HCT116 (cell line): ENCODE results near the gene RASA2. TPM values are rescaled to one million over a fixed set of nuclear protein-coding genes. Genes with fewer than 3 reads are reported as not detected.

ENCODE experiments used
- ATAC-seq: fragments of 200-7000 bp; cut with Tn5 transposase; 2 replicates; pipeline ENCODE4 v1.9.1; 2020; ENCODE audit warnings: mild to moderate bottlenecking, moderate library complexity
- BruUV-seq: library from RNA; stranded (reverse); fragments of 400-500 nt; replicated peaks from 2 replicates; lab custom pipeline; 2021; lab: Mats Ljungman, UMichigan
- CTCF ChIA-PET: fragments of 300-600 bp; sonication (Branson Sonifier 250); formaldehyde crosslinking; loops from one replicate; lab custom pipeline; 2021; ENCODE audit warnings: antibody characterized with exemption; lab: Charles Lee
- POLR2A ChIA-PET: fragments of 300-600, 350-600 bp; sonication (Branson Sonifier 250); formaldehyde crosslinking; loops from one replicate; lab custom pipeline; 2021; ENCODE audit warnings: antibody characterized with exemption; lab: Charles Lee
- RAD21 ChIA-PET, 2 experiments: fragments of 300-600 bp; sonication (Branson Sonifier 250); formaldehyde crosslinking; loops; one replicate each; lab custom pipeline; 2023; ENCODE audit warnings: low total read pairs in 2 of 2; ENCODE audit not compliant: uncharacterized antibody in 2 of 2, unreplicated experiment in 2 of 2, low non-redundant PET in 1 of 2; lab: Charles Lee
- DNase-seq: peaks from one replicate; pipeline ENCODE4 v3.0.0-alpha.2; 2010; ENCODE audit warnings: low read depth, low spot score
- H2AFZ ChIP-seq: fragments of 200-600 bp; shearing (Covaris generic), sonication (generic); 2 replicates; pipeline ENCODE4 v1.6.1; 2017; ENCODE audit warnings: low read depth, mixed run types, mixed read lengths, antibody characterized with exemption, low read length; ENCODE audit not compliant: poor library complexity, severe bottlenecking
- H3K27ac ChIP-seq: 2 replicates; pipeline ENCODE4 v1.5.1; 2012; ENCODE audit warnings: low read depth, low read length
- H3K27me3 ChIP-seq: fragments of 200-600 bp; sonication (generic); 2 replicates; pipeline ENCODE4 v1.6.1; 2016; ENCODE audit warnings: mixed run types, low read length, mixed read lengths; ENCODE audit not compliant: insufficient read depth
- H3K36me3 ChIP-seq, 2 experiments: fragments of 200-500 bp in 1 of 2; fragments of 200-600 bp in 1 of 2; sonication (Bioruptor generic) in 1 of 2; sonication (generic) in 1 of 2; 2 replicates each; pipeline versions ENCODE4 v1.5.1 to v1.6.1; 2014 to 2016; ENCODE audit warnings: low read length in 2 of 2, inconsistent platforms in 1 of 2, mixed read lengths in 1 of 2, mixed run types in 1 of 2; ENCODE audit not compliant: insufficient read depth in 2 of 2, control insufficient read depth in 1 of 2
- H3K4me1 ChIP-seq, 2 experiments: fragments of 200-600 bp in 1 of 2; sonication (generic) in 1 of 2; 2 replicates each; pipeline versions ENCODE4 v1.5.1 to v1.6.1; 2012 to 2017; ENCODE audit warnings: low read length in 2 of 2, inconsistent platforms in 1 of 2, mild to moderate bottlenecking in 1 of 2, mixed read lengths in 1 of 2, mixed run types in 1 of 2, moderate library complexity in 1 of 2; ENCODE audit not compliant: insufficient read depth in 2 of 2, control insufficient read depth in 1 of 2
- H3K4me2 ChIP-seq: fragments of 200-600 bp; sonication (generic); 2 replicates; pipeline ENCODE4 v1.6.1; 2017; ENCODE audit warnings: mixed run types, low read length, mixed read lengths
- H3K4me3 ChIP-seq, 2 experiments: fragments of 200-600 bp in 1 of 2; sonication (generic) in 1 of 2; replicated peaks in 1 of 2; 2 replicates each; pipeline ENCODE4 v1.5.1; 2011 to 2016; ENCODE audit warnings: low read length in 2 of 2, control low read depth in 1 of 2, low read depth in 1 of 2, mild to moderate bottlenecking in 1 of 2, mixed read lengths in 1 of 2, mixed run types in 1 of 2
- H3K79me2 ChIP-seq: fragments of 200-600 bp; sonication (generic); 2 replicates; pipeline ENCODE4 v1.6.1; 2017; ENCODE audit warnings: mild to moderate bottlenecking, mixed run types, low read length, moderate library complexity, mixed read lengths; ENCODE audit not compliant: insufficient read depth
- H3K9ac ChIP-seq: fragments of 200-600 bp; sonication (generic); 2 replicates; pipeline ENCODE4 v1.6.1; 2016; ENCODE audit warnings: low read length, mixed read lengths
- H3K9me2 ChIP-seq: fragments of 200-600 bp; sonication (generic), shearing (Covaris generic); 2 replicates; pipeline ENCODE4 v1.6.1; 2017; ENCODE audit warnings: mixed run types, mild to moderate bottlenecking, moderate library complexity; ENCODE audit not compliant: insufficient read depth
- H3K9me3 ChIP-seq, 2 experiments: fragments of 200-500 bp in 1 of 2; fragments of 200-600 bp in 1 of 2; sonication (Bioruptor generic) in 1 of 2; sonication (generic) in 1 of 2; 2 replicates each; pipeline ENCODE4 v1.6.1; 2014 to 2017; ENCODE audit warnings: low read length in 2 of 2, mixed read lengths in 2 of 2, inconsistent platforms in 1 of 2, low read depth in 1 of 2, mild to moderate bottlenecking in 1 of 2, mixed run types in 1 of 2, moderate library complexity in 1 of 2; ENCODE audit not compliant: control insufficient read depth in 1 of 2, insufficient read depth in 1 of 2
- H4K20me1 ChIP-seq: fragments of 200-600 bp; sonication (generic), shearing (Covaris generic); 2 replicates; pipeline ENCODE4 v1.6.1; 2017; ENCODE audit warnings: mixed run types, mild to moderate bottlenecking, moderate library complexity; ENCODE audit not compliant: insufficient read depth
- ATF3 ChIP-seq: IDR thresholded peaks from 2 replicates; pipeline ENCODE4 v1.6.1; 2012
- CBX3 ChIP-seq: IDR thresholded peaks from 2 replicates; pipeline ENCODE4 v1.6.1; 2012; ENCODE audit warnings: low read depth
- EGR1 ChIP-seq: IDR thresholded peaks from 2 replicates; pipeline ENCODE4 v1.6.1; 2012; ENCODE audit warnings: low read depth
- ELF1 ChIP-seq: IDR thresholded peaks from 2 replicates; pipeline ENCODE4 v1.6.1; 2012; ENCODE audit warnings: low read depth, borderline replicate concordance
- EZH2 ChIP-seq: fragments of 200-600 bp; sonication (generic); IDR thresholded peaks from 2 replicates; pipeline ENCODE4 v1.6.1; 2017; ENCODE audit warnings: antibody characterized with exemption, mixed run types
- FOSL1 ChIP-seq: IDR thresholded peaks from 2 replicates; pipeline ENCODE4 v1.6.1; 2012; ENCODE audit warnings: low read depth
- JUND ChIP-seq: IDR thresholded peaks from 2 replicates; pipeline ENCODE4 v1.6.1; 2012
- POLR2A ChIP-seq: IDR thresholded peaks from 2 replicates; pipeline ENCODE4 v1.7.0; 2011; ENCODE audit warnings: borderline replicate concordance; ENCODE audit not compliant: insufficient read depth, insufficient read length; ENCODE audit errors: extremely low read depth
- POLR2AphosphoS5 ChIP-seq: IDR thresholded peaks from 2 replicates; pipeline ENCODE4 v1.6.1; 2011; ENCODE audit warnings: mild to moderate bottlenecking, low read depth, low read length, moderate library complexity
- SIN3A ChIP-seq: IDR thresholded peaks from 2 replicates; pipeline ENCODE4 v1.6.1; 2012; ENCODE audit warnings: low read depth
- SP1 ChIP-seq: IDR thresholded peaks from 2 replicates; pipeline ENCODE4 v1.6.1; 2012; ENCODE audit warnings: low read depth
- SRF ChIP-seq: IDR thresholded peaks from 2 replicates; pipeline ENCODE4 v1.6.1; 2012; ENCODE audit warnings: low read depth
- ZBTB33 ChIP-seq: IDR thresholded peaks from 2 replicates; pipeline ENCODE4 v1.6.1; 2011; ENCODE audit warnings: mild to moderate bottlenecking, low read length, moderate library complexity; ENCODE audit not compliant: insufficient replicate concordance; ENCODE audit errors: extremely low read depth
- ZNF274 ChIP-seq: fragments of 200-500 bp; sonication (Bioruptor generic); IDR thresholded peaks from 2 replicates; pipeline ENCODE4 v1.6.1; 2014; ENCODE audit warnings: mild to moderate bottlenecking, low read depth, low read length, inconsistent platforms
- intact Hi-C: fragments of 100-400 bp; cut with micrococcal nuclease; formaldehyde crosslinking; loops from 2 replicates; pipeline ENCODE4 v1.10.0; 2022
- total RNA-seq: library from RNA; stranded (reverse); gene quantifications from one replicate; pipeline ENCODE4 v1.2.1, GENCODE V29; 2021; ENCODE audit not compliant: unreplicated experiment
- TF ChIP-seq, protein P1 (sequence below), 3 experiments: fragments of 200-600 bp in 1 of 3; sonication (generic) in 1 of 3; IDR thresholded peaks in 2 of 3; conservative IDR thresholded peaks in 1 of 3; 2 replicates each; pipeline ENCODE4 v1.5.1; 2012 to 2017; ENCODE audit warnings: low read depth in 2 of 3, low read length in 2 of 3, antibody characterized with exemption in 1 of 3, borderline replicate concordance in 1 of 3, control low read depth in 1 of 3, mild to moderate bottlenecking in 1 of 3, mixed read lengths in 1 of 3, mixed run types in 1 of 3, moderate library complexity in 1 of 3; ENCODE audit not compliant: insufficient read depth in 1 of 3

RASA2 gene
- total RNA-seq, 1 experiment from 2014 or later: 12.8 TPM

DNA sequence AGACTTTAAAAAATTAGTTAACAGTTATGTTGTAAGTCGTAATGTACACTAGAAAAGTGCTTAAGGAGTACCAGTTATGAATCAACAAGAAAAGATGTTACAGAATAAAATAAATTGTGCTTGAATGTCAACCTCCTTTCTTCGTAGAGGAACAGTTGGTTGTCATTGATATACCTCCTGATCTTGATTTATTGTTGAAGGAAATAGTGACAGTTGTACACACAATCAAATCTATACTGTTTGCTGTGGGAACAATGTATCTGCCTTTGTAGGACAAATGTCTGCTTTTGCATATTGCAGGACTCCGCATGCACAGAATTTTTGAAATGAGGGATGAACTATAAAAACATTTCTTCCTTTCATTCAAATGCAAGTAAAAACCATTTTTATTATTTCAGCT lies 19.2 kb downstream of the RASA2 start:
- no peaks in the 10 kb centered on the region for H3K4me1 ChIP-seq
- CTCF ChIA-PET: no interaction called here
- H3K27ac ChIP-seq: no peak overlapping the region
- no peak for ATAC-seq
- H3K4me2 ChIP-seq: no peak overlapping the region
- H3K79me2 ChIP-seq: peaks cover 82% of the 10 kb centered on the region
- no peak overlapping the region for H2AFZ ChIP-seq
- 0 out of 2 replicates have a peak, but pooled peaks cover 4% of the 10 kb centered on the region for H4K20me1 ChIP-seq
- DNase-seq: no peak
- H3K27me3 ChIP-seq: no peaks in the 10 kb centered on the region
- H3K9me3 ChIP-seq: no peaks in the 10 kb centered on the region
- no peaks in the 10 kb centered on the region for H3K36me3 ChIP-seq
- RAD21 ChIA-PET: no interaction called here
- BruUV-seq: no TSS peak
- no peak overlapping the region for H3K4me3 ChIP-seq
- TF ChIP-seq POLR2A: no peak
- TF ChIP-seq ATF3: no peak
- TF ChIP-seq SP1: no peak
- TF ChIP-seq CBX3: no peak
- H3K9me2 ChIP-seq: no peaks in the 10 kb centered on the region
- intact Hi-C loops: no loop called here
- POLR2A ChIA-PET: no interaction called here
- no peak overlapping the region for H3K9ac ChIP-seq

DNA sequence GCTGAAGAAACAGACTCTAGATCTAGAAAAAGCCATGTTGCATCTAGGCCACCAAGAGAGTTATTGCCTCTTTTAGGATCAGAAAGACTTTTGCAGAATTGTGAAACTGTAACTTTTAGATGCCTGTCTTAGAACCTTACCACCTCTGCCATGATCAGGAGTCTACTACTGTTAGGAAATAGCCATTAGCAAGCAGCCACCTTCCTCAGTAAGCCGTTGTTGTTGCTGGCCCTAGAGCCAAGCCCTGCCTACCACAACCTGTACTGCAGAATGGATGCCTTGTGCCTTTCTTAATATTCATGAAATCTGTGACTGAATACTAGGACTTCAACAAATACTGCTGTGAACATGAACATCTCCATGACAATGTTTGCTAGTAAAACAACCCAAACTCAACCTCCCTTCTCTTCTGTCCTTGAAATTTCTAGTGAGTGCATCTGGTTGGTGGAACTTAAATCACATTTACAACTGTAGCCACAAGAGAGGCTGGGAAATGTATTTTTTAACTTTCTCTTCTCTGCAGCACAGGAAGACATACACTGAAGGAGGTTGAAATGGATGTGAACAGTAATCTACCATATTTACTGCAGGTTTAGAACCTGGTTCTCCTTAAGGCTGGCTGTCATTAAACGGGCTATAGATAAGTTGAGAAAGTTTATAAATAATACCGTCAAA lies 20.7 kb downstream of the RASA2 start:
- RAD21 ChIA-PET: interaction anchor here in 1 of 2 experiments (0.7 kb wide), 1 partner anchor 21 kb away, joined by 3 read pairs; the partner anchor contains the start of gene RASA2
- Histone ChIP-seq H3K4me1 (no peaks in the 10 kb centered on the region), H3K27me3 (no peaks in the 10 kb centered on the region), H3K9me3 (no peaks in the 10 kb centered on the region), H3K4me3 (no peak overlapping the region), H3K9me2 (no peaks in the 10 kb centered on the region), H3K4me2 (no peak overlapping the region), H3K27ac (no peak overlapping the region), H3K9ac (no peak overlapping the region), H4K20me1 (0 out of 2 replicates have a peak, but pooled peaks cover 4% of the 10 kb centered on the region), H2AFZ (no peak overlapping the region), H3K79me2 (peaks cover 72% of the 10 kb centered on the region), H3K36me3 (no peaks in the 10 kb centered on the region)
- no peak for ATAC-seq
- no peak for TF ChIP-seq JUND
- TF ChIP-seq, protein P1, sequence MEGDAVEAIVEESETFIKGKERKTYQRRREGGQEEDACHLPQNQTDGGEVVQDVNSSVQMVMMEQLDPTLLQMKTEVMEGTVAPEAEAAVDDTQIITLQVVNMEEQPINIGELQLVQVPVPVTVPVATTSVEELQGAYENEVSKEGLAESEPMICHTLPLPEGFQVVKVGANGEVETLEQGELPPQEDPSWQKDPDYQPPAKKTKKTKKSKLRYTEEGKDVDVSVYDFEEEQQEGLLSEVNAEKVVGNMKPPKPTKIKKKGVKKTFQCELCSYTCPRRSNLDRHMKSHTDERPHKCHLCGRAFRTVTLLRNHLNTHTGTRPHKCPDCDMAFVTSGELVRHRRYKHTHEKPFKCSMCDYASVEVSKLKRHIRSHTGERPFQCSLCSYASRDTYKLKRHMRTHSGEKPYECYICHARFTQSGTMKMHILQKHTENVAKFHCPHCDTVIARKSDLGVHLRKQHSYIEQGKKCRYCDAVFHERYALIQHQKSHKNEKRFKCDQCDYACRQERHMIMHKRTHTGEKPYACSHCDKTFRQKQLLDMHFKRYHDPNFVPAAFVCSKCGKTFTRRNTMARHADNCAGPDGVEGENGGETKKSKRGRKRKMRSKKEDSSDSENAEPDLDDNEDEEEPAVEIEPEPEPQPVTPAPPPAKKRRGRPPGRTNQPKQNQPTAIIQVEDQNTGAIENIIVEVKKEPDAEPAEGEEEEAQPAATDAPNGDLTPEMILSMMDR (IDR thresholded peaks at IDR 0.05 in 2 of 3, conservative IDR thresholded peaks at IDR 0.05 in 1 of 3; ENCODE audit: borderline replicate concordance in 1 of 3, insufficient read depth in 1 of 3, low read depth in 2 of 3, low read length in 2 of 3): no peak
- no peak for TF ChIP-seq FOSL1
- TF ChIP-seq POLR2AphosphoS5: no peak
- TF ChIP-seq SIN3A: no peak
- TF ChIP-seq SRF: no peak
- TF ChIP-seq ZBTB33: no peak
- TF ChIP-seq ZNF274: no peak
- TF ChIP-seq EZH2: no peak
- no peak for TF ChIP-seq ELF1
- no peak for TF ChIP-seq POLR2A
- no peak for TF ChIP-seq EGR1
- TF ChIP-seq ATF3: no peak
- intact Hi-C loops: no loop called here
- no TSS peak for BruUV-seq
- CTCF ChIA-PET: no interaction called here
- DNase-seq: no peak
- POLR2A ChIA-PET: no interaction called here
